ENCODE results near the gene ADGRA1. TPM values are rescaled to one million over a fixed set of nuclear protein-coding genes. Genes with fewer than 3 reads are reported as not detected.

ADGRA1 gene
- total and polyA plus RNA-seq, 2 experiments from 2014 or later, result 0.23 to 0.52 TPM

DNA sequence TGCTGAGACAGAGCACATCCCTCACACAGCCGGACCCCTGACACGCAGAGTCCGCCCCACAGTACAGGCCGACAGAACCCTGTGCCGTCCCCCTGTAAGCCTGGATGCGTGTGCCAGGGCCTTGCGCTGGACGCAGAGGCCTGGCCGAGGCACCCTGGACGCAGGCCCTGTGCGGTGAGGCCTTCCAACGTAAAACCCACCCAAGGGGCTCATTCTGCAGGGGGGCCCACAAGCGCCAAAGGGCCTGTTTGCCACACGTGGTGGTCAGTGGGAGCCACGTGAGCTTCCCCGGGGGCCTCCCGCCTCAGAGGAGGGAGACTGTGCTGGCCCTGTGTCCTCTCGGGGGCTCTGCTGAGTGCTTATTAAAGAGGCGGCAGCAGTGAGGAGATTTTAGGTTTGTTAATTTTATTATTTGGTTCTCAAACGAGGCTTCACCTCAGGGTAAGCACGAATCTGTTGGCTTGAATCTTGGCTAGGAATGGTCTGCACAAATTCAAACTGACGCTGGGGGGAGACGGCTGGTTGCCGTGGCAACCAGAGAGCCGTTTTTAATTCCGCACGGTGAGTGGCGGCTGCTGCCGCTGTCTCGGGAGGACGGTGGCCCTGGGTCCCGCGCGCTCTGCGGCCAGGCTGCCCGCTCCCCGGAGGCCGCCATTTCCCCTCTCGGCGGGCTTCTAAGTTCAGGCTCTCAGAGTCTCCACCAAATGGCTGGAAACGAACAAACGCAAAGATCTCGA lies 4.9 kb upstream of the ADGRA1 start:
- H3K4me1 Mint-ChIP-seq, result peaks cover 2% of the 10 kb centered on the region; the same call in 2 of the 3 replicates
- Histone ChIP-seq H3K27ac (ENCODE audit: low read depth) (no peak overlapping the region), H3K79me2 (replicated peaks; ENCODE audit: insufficient read depth) (no peaks in the 10 kb centered on the region), H3K4me3 (no peak overlapping the region), H3K4me1 (ENCODE audit: insufficient read depth) (no peaks in the 10 kb centered on the region), H3K36me3 (ENCODE audit: insufficient read depth) (no peaks in the 10 kb centered on the region), H2AFZ (no peak overlapping the region), H3K9me2 (ENCODE audit: insufficient read depth) (no peaks in the 10 kb centered on the region), H3K4me2 (no peak overlapping the region), H4K20me1 (replicated peaks; ENCODE audit: insufficient read depth) (no peaks in the 10 kb centered on the region), H3K27me3 (ENCODE audit: insufficient read depth) (peaks cover 14% of the 10 kb centered on the region), H3F3A (replicated peaks; ENCODE audit: low read depth) (no peaks in the 10 kb centered on the region)
- no peak for TF ChIP-seq EZH2phosphoT487 (IDR thresholded peaks at IDR 0.05; ENCODE audit: unreplicated experiment)
- no peak for TF ChIP-seq POLR2AphosphoS5 (IDR thresholded peaks at IDR 0.05; ENCODE audit: low read depth)
- no peak for TF ChIP-seq ZNF331 (CRISPR knock-in tag; IDR thresholded peaks at IDR 0.05; ENCODE audit: low read depth)
- no peak for TF ChIP-seq CREB1 (CRISPR knock-in tag; IDR thresholded peaks at IDR 0.05; ENCODE audit: low read depth)
- TF ChIP-seq, protein P1, sequence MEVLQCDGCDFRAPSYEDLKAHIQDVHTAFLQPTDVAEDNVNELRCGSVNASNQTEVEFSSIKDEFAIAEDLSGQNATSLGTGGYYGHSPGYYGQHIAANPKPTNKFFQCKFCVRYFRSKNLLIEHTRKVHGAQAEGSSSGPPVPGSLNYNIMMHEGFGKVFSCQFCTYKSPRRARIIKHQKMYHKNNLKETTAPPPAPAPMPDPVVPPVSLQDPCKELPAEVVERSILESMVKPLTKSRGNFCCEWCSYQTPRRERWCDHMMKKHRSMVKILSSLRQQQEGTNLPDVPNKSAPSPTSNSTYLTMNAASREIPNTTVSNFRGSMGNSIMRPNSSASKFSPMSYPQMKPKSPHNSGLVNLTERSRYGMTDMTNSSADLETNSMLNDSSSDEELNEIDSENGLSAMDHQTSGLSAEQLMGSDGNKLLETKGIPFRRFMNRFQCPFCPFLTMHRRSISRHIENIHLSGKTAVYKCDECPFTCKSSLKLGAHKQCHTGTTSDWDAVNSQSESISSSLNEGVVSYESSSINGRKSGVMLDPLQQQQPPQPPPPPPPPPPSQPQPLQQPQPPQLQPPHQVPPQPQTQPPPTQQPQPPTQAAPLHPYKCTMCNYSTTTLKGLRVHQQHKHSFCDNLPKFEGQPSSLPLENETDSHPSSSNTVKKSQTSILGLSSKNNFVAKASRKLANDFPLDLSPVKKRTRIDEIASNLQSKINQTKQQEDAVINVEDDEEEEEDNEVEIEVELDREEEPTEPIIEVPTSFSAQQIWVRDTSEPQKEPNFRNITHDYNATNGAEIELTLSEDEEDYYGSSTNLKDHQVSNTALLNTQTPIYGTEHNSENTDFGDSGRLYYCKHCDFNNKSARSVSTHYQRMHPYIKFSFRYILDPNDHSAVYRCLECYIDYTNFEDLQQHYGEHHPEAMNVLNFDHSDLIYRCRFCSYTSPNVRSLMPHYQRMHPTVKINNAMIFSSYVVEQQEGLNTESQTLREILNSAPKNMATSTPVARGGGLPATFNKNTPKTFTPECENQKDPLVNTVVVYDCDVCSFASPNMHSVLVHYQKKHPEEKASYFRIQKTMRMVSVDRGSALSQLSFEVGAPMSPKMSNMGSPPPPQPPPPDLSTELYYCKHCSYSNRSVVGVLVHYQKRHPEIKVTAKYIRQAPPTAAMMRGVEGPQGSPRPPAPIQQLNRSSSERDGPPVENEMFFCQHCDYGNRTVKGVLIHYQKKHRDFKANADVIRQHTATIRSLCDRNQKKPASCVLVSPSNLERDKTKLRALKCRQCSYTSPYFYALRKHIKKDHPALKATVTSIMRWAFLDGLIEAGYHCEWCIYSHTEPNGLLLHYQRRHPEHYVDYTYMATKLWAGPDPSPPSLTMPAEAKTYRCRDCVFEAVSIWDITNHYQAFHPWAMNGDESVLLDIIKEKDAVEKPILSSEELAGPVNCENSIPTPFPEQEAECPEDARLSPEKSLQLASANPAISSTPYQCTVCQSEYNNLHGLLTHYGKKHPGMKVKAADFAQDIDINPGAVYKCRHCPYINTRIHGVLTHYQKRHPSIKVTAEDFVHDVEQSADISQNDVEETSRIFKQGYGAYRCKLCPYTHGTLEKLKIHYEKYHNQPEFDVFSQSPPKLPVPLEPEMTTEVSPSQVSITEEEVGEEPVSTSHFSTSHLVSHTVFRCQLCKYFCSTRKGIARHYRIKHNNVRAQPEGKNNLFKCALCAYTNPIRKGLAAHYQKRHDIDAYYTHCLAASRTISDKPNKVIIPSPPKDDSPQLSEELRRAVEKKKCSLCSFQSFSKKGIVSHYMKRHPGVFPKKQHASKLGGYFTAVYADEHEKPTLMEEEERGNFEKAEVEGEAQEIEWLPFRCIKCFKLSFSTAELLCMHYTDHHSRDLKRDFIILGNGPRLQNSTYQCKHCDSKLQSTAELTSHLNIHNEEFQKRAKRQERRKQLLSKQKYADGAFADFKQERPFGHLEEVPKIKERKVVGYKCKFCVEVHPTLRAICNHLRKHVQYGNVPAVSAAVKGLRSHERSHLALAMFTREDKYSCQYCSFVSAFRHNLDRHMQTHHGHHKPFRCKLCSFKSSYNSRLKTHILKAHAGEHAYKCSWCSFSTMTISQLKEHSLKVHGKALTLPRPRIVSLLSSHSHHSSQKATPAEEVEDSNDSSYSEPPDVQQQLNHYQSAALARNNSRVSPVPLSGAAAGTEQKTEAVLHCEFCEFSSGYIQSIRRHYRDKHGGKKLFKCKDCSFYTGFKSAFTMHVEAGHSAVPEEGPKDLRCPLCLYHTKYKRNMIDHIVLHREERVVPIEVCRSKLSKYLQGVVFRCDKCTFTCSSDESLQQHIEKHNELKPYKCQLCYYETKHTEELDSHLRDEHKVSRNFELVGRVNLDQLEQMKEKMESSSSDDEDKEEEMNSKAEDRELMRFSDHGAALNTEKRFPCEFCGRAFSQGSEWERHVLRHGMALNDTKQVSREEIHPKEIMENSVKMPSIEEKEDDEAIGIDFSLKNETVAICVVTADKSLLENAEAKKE (CRISPR knock-in tag; IDR thresholded peaks at IDR 0.05), result no peak
- no peak for TF ChIP-seq STAT1 (IDR thresholded peaks at IDR 0.05; ENCODE audit: unreplicated experiment)
- TF ChIP-seq, protein P2, sequence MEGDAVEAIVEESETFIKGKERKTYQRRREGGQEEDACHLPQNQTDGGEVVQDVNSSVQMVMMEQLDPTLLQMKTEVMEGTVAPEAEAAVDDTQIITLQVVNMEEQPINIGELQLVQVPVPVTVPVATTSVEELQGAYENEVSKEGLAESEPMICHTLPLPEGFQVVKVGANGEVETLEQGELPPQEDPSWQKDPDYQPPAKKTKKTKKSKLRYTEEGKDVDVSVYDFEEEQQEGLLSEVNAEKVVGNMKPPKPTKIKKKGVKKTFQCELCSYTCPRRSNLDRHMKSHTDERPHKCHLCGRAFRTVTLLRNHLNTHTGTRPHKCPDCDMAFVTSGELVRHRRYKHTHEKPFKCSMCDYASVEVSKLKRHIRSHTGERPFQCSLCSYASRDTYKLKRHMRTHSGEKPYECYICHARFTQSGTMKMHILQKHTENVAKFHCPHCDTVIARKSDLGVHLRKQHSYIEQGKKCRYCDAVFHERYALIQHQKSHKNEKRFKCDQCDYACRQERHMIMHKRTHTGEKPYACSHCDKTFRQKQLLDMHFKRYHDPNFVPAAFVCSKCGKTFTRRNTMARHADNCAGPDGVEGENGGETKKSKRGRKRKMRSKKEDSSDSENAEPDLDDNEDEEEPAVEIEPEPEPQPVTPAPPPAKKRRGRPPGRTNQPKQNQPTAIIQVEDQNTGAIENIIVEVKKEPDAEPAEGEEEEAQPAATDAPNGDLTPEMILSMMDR (conservative IDR thresholded peaks at IDR 0.05; ENCODE audit: low read depth in 2 of 2), result no peak
- no peak for TF ChIP-seq JUNB (IDR thresholded peaks at IDR 0.05; ENCODE audit: unreplicated experiment)
- no peak for TF ChIP-seq ZNF114 (CRISPR knock-in tag; IDR thresholded peaks at IDR 0.05)
- TF ChIP-seq, protein P3, sequence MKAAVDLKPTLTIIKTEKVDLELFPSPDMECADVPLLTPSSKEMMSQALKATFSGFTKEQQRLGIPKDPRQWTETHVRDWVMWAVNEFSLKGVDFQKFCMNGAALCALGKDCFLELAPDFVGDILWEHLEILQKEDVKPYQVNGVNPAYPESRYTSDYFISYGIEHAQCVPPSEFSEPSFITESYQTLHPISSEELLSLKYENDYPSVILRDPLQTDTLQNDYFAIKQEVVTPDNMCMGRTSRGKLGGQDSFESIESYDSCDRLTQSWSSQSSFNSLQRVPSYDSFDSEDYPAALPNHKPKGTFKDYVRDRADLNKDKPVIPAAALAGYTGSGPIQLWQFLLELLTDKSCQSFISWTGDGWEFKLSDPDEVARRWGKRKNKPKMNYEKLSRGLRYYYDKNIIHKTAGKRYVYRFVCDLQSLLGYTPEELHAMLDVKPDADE (IDR thresholded peaks at IDR 0.05), result no peak
- no peak for TF ChIP-seq NANOG (IDR thresholded peaks at IDR 0.05; ENCODE audit: borderline replicate concordance)
- TF ChIP-seq, protein P4, sequence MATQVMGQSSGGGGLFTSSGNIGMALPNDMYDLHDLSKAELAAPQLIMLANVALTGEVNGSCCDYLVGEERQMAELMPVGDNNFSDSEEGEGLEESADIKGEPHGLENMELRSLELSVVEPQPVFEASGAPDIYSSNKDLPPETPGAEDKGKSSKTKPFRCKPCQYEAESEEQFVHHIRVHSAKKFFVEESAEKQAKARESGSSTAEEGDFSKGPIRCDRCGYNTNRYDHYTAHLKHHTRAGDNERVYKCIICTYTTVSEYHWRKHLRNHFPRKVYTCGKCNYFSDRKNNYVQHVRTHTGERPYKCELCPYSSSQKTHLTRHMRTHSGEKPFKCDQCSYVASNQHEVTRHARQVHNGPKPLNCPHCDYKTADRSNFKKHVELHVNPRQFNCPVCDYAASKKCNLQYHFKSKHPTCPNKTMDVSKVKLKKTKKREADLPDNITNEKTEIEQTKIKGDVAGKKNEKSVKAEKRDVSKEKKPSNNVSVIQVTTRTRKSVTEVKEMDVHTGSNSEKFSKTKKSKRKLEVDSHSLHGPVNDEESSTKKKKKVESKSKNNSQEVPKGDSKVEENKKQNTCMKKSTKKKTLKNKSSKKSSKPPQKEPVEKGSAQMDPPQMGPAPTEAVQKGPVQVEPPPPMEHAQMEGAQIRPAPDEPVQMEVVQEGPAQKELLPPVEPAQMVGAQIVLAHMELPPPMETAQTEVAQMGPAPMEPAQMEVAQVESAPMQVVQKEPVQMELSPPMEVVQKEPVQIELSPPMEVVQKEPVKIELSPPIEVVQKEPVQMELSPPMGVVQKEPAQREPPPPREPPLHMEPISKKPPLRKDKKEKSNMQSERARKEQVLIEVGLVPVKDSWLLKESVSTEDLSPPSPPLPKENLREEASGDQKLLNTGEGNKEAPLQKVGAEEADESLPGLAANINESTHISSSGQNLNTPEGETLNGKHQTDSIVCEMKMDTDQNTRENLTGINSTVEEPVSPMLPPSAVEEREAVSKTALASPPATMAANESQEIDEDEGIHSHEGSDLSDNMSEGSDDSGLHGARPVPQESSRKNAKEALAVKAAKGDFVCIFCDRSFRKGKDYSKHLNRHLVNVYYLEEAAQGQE (IDR thresholded peaks at IDR 0.05; ENCODE audit: unreplicated experiment), result no peak
- TF ChIP-seq EZH2 (IDR thresholded peaks at IDR 0.05; ENCODE audit: low read depth, unreplicated experiment), result no peak
- ATAC-seq (peak; percentile 7), DNase-seq (ENCODE audit: low spot score) (no peak)
- H3K36me3 Mint-ChIP-seq (ENCODE audit: low read depth), result no peaks in the 10 kb centered on the region; the same call in 2 of the 3 replicates
- no peaks in the 10 kb centered on the region; the same call in 2 of the 3 replicates for H3K9me3 Mint-ChIP-seq
- peaks cover 19% of the 10 kb centered on the region for H3K27me3 Mint-ChIP-seq (ENCODE audit: insufficient read depth, low read depth, poor library complexity)
- no peak overlapping the region for H3K4me3 Mint-ChIP-seq
- no peak overlapping the region for H3K27ac Mint-ChIP-seq
